IPS-15b (cell line): ENCODE data around the gene CD58.

Experiments used
- H3K27me3 ChIP-seq: one replicate; pipeline ENCODE4 v1.6.1; 2013; ENCODE audit warnings: low read length; ENCODE audit not compliant: control insufficient read depth, insufficient read depth
- H3K36me3 ChIP-seq: one replicate; pipeline ENCODE4 v1.6.1; 2013; ENCODE audit warnings: low read length; ENCODE audit not compliant: control insufficient read depth, insufficient read depth
- H3K4me1 ChIP-seq: one replicate; pipeline ENCODE4 v1.6.1; 2013; ENCODE audit warnings: mild to moderate bottlenecking, low read length; ENCODE audit not compliant: control insufficient read depth, insufficient read depth
- H3K4me3 ChIP-seq: one replicate; pipeline ENCODE4 v1.5.1; 2013; ENCODE audit warnings: low read depth, low read length
- H3K9ac ChIP-seq: one replicate; pipeline ENCODE4 v1.6.1; 2013; ENCODE audit warnings: low read depth, mild to moderate bottlenecking, low read length
- H3K9me3 ChIP-seq: one replicate; pipeline ENCODE4 v1.6.1; 2013; ENCODE audit warnings: mild to moderate bottlenecking, low read length; ENCODE audit not compliant: control insufficient read depth, insufficient read depth

The CD58 gene

GRCh38 chr1:116477429-116477828 lies 93.4 kb downstream of the CD58 start:
- Histone ChIP-seq H3K27me3 (no peaks in the 10 kb centered on the region), H3K9ac (no peak overlapping the region), H3K4me3 (no peak overlapping the region), H3K36me3 (no peaks in the 10 kb centered on the region), H3K9me3 (no peaks in the 10 kb centered on the region), H3K4me1 (peaks cover 2% of the 10 kb centered on the region)

- no peak overlapping the region for H3K9ac ChIP-seq
Observed at GRCh38 chr1:116476321-116476720, 94.5 kb downstream of the CD58 start.

GRCh38 chr1:116475850-116476218 lies 95.0 kb downstream of the CD58 start:
- Histone ChIP-seq H3K4me3 (no peak overlapping the region), H3K36me3 (no peaks in the 10 kb centered on the region), H3K4me1 (peaks cover 2% of the 10 kb centered on the region), H3K9me3 (no peaks in the 10 kb centered on the region), H3K9ac (no peak overlapping the region), H3K27me3 (no peaks in the 10 kb centered on the region)

More at GRCh38 chr1:116476321-116476720, 94.5 kb downstream of the CD58 start:
- H3K4me1 ChIP-seq: peaks cover 2% of the 10 kb centered on the region
- H3K9me3 ChIP-seq: no peaks in the 10 kb centered on the region
- no peaks in the 10 kb centered on the region for H3K36me3 ChIP-seq
- no peaks in the 10 kb centered on the region for H3K27me3 ChIP-seq
- H3K4me3 ChIP-seq: no peak overlapping the region

GRCh38 chr1:116474921-116475849 lies 95.6 kb downstream of the CD58 start:
- Histone ChIP-seq H3K9me3 (no peaks in the 10 kb centered on the region), H3K4me3 (no peak overlapping the region), H3K9ac (no peak overlapping the region), H3K36me3 (no peaks in the 10 kb centered on the region), H3K4me1 (peaks cover 2% of the 10 kb centered on the region), H3K27me3 (no peaks in the 10 kb centered on the region)

- Histone ChIP-seq H3K4me3 (no peak overlapping the region), H3K9me3 (no peaks in the 10 kb centered on the region), H3K36me3 (no peaks in the 10 kb centered on the region), H3K27me3 (no peaks in the 10 kb centered on the region), H3K4me1 (no peaks in the 10 kb centered on the region), H3K9ac (no peak overlapping the region)
Observed at GRCh38 chr1:116472431-116472961, 98.3 kb downstream of the CD58 start.

DNA sequence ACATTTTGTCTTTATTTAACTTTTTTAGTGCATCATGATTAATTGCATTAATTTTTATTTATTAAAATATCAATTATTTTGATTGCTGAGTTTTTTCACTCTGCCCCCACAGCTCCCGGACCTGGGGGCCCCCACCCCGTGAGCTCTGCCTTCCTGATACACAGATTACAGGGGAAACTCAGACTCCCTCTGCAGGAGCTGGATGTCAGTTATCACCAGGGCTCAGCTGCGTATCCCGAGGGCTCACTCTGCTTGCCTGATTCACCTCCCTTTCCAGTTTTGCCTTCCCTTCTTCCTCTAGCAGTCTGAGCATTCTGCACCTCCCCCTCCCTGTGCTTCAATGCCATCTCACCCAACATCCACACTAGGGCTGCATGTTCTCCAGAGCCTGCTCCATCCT lies 99.6 kb downstream of the CD58 start:
- no peaks in the 10 kb centered on the region for H3K4me1 ChIP-seq
- no peaks in the 10 kb centered on the region for H3K36me3 ChIP-seq
- H3K9ac ChIP-seq: no peak overlapping the region
- no peaks in the 10 kb centered on the region for H3K9me3 ChIP-seq
- no peak overlapping the region for H3K4me3 ChIP-seq
- H3K27me3 ChIP-seq: no peaks in the 10 kb centered on the region

DNA sequence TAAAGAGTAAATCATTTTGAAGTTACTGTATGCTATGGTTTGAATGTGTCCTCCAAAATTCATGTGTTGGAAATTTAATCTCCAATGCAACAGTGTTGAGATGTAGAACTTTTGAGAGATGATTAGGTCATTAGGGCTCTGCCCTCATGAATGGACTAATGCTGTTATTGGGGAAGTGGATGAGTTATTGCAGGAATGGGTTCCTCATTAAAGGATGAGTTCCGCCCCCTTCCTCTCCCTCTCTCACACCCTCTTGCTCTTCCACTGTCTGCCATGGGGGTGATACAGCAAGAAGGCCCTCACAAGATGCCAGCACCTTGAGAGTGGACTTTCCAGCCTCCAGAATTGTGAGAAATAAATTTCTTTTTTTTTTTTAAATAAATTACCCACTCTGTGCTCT lies 100.2 kb downstream of the CD58 start:
- Histone ChIP-seq H3K9ac (no peak overlapping the region), H3K4me1 (no peaks in the 10 kb centered on the region), H3K9me3 (no peaks in the 10 kb centered on the region), H3K27me3 (no peaks in the 10 kb centered on the region), H3K36me3 (no peaks in the 10 kb centered on the region), H3K4me3 (no peak overlapping the region)

GRCh38 chr1:116466810-116467557 lies 103.8 kb downstream of the CD58 start:
- Histone ChIP-seq H3K27me3 (no peaks in the 10 kb centered on the region), H3K4me1 (no peaks in the 10 kb centered on the region), H3K36me3 (no peaks in the 10 kb centered on the region), H3K9me3 (no peaks in the 10 kb centered on the region), H3K9ac (no peak overlapping the region), H3K4me3 (no peak overlapping the region)

DNA sequence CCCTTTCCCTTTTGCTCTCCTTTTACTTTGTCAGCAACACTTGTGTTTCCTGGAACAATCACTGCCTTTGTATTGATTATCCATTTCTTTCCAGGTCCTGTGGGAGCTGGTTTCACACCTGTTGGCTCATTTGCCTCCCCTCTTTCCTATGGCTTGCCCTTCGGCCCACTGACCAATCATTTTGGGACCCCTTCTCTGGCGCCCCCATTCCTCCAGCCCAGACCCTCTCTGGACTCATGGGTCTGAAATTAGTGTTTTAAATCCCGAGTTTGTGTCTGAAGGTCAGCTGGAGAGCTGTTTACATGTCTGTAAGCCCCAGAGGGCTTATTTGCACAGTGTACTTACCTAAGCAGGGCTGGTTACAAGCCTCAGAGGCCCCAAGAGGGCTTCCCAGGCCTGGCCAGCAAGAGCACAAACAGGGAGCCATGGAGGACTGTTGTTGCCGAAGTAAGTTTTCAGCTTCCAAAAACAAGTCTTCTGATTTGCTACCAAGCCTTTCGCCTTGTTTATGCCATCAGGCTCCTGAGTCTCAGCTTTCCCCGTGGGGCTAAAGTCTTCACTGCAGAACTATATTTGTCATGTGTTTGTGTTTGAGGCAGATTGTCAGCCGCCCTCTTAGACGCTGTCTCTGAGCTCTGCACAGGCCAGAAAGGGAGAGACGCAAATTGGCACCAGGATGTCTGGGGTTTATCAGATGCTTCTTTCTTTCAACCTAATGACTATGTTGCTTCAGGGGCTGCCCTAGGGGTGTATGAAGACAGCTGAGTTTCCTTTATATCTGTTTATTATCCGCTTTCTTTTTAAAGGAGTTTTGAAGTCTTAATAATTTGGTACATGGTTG lies 104.8 kb downstream of the CD58 start:
- Histone ChIP-seq H3K4me1 (no peaks in the 10 kb centered on the region), H3K9me3 (no peaks in the 10 kb centered on the region), H3K9ac (no peak overlapping the region), H3K4me3 (no peak overlapping the region), H3K36me3 (no peaks in the 10 kb centered on the region), H3K27me3 (no peaks in the 10 kb centered on the region)

GRCh38 chr1:116465477-116465844 lies 105.4 kb downstream of the CD58 start:
- H3K36me3 ChIP-seq: no peaks in the 10 kb centered on the region
- no peaks in the 10 kb centered on the region for H3K4me1 ChIP-seq
- H3K9ac ChIP-seq: no peak overlapping the region
- H3K4me3 ChIP-seq: no peak overlapping the region
- no peaks in the 10 kb centered on the region for H3K9me3 ChIP-seq
- H3K27me3 ChIP-seq: no peaks in the 10 kb centered on the region
